Neural cell (in vitro differentiated cells): ENCODE data around the gene SPATA9. TPM values are rescaled to one million over a fixed set of nuclear protein-coding genes. Genes with fewer than 3 reads are reported as not detected.

Experiments
- H2AFZ ChIP-seq: fragments of 200-600, 300-800 bp; sonication (generic), shearing (Covaris generic); 2 replicates; pipeline ENCODE4 v1.6.0; 2014; ENCODE audit warnings: low read depth, mild to moderate bottlenecking, antibody characterized with exemption, low read length, moderate library complexity
- H3F3A ChIP-seq: fragments of 200-600 bp; shearing (Covaris generic); 2 replicates; pipeline ENCODE4 v1.6.1; 2016; ENCODE audit warnings: mild to moderate bottlenecking, moderate library complexity, mixed read lengths, antibody characterized with exemption, low read length; ENCODE audit not compliant: insufficient read depth, poor library complexity, severe bottlenecking
- H3K27ac ChIP-seq: fragments of 200-600, 300-800 bp; sonication (generic), shearing (Covaris generic); 2 replicates; pipeline ENCODE4 v1.5.1; 2014; ENCODE audit warnings: mild to moderate bottlenecking, low read length, moderate library complexity
- H3K27me3 ChIP-seq: fragments of 300-800, 200-600 bp; sonication (generic), shearing (Covaris generic); 2 replicates; pipeline ENCODE4 v1.6.0; 2014; ENCODE audit warnings: mild to moderate bottlenecking, low read depth, low read length, moderate library complexity; ENCODE audit not compliant: insufficient read depth
- H3K36me3 ChIP-seq: fragments of 300-800, 200-600 bp; sonication (generic), shearing (Covaris generic); 2 replicates; pipeline ENCODE4 v1.5.1; 2014; ENCODE audit warnings: mild to moderate bottlenecking, antibody characterized with exemption, low read length, moderate library complexity; ENCODE audit not compliant: insufficient read depth
- H3K4me2 ChIP-seq: fragments of 300-800, 200-600 bp; sonication (generic), shearing (Covaris generic); 2 replicates; pipeline ENCODE4 v1.6.0; 2014; ENCODE audit warnings: mild to moderate bottlenecking, low read length
- H3K4me3 ChIP-seq: fragments of 300-800, 200-600 bp; sonication (generic), shearing (Covaris generic); 2 replicates; pipeline ENCODE4 v1.5.1; 2014; ENCODE audit warnings: mild to moderate bottlenecking, low read length, moderate library complexity
- H3K79me2 ChIP-seq: fragments of 200-600 bp; shearing (Covaris generic); replicated peaks from 2 replicates; pipeline ENCODE4 v1.6.0; 2014; ENCODE audit warnings: mild to moderate bottlenecking, low read length, moderate library complexity; ENCODE audit not compliant: insufficient read depth
- H3K9ac ChIP-seq: fragments of 300-800, 200-600 bp; sonication (generic), shearing (Covaris generic); 2 replicates; pipeline ENCODE4 v1.6.1; 2016; ENCODE audit warnings: mild to moderate bottlenecking, low read length, mixed read lengths
- H3K9me2 ChIP-seq: fragments of 200-600 bp; shearing (Covaris generic); 2 replicates; pipeline ENCODE4 v1.6.1; 2016; ENCODE audit warnings: mild to moderate bottlenecking, low read length, mixed read lengths; ENCODE audit not compliant: insufficient read depth
- H3K9me3 ChIP-seq: fragments of 200-600, 300-800 bp; sonication (generic), shearing (Covaris generic); 2 replicates; pipeline ENCODE4 v1.6.1; 2016; ENCODE audit warnings: mild to moderate bottlenecking, mixed run types, low read length, moderate library complexity, mixed read lengths
- H4K20me1 ChIP-seq: fragments of 200-600 bp; shearing (Covaris generic); 2 replicates; pipeline ENCODE4 v1.6.1; 2016; ENCODE audit warnings: mild to moderate bottlenecking, mixed run types; ENCODE audit not compliant: insufficient read depth
- EP300 ChIP-seq: fragments of 450-650 bp; conservative IDR thresholded peaks from 2 replicates; pipeline ENCODE4 v1.6.1; 2014; ENCODE audit warnings: antibody characterized with exemption, mild to moderate bottlenecking, moderate library complexity; ENCODE audit not compliant: poor library complexity, severe bottlenecking
- EZH2 ChIP-seq: fragments of 200-600, 300-800 bp; shearing (Covaris generic), sonication (generic); IDR thresholded peaks from 2 replicates; pipeline ENCODE4 v1.6.1; 2014; ENCODE audit warnings: antibody characterized with exemption, low read length, borderline replicate concordance, mild to moderate bottlenecking; ENCODE audit not compliant: insufficient read depth, poor library complexity, severe bottlenecking
- MXI1 ChIP-seq: fragments of 450-650 bp; conservative IDR thresholded peaks from 2 replicates; pipeline ENCODE4 v1.6.1; 2014; ENCODE audit warnings: antibody characterized with exemption, mild to moderate bottlenecking; ENCODE audit not compliant: poor library complexity, severe bottlenecking
- POLR2AphosphoS5 ChIP-seq: IDR thresholded peaks from 2 replicates; pipeline ENCODE4 v1.6.1; 2012
- RAD21 ChIP-seq: fragments of 450-650 bp; conservative IDR thresholded peaks from 2 replicates; pipeline ENCODE4 v1.6.1; 2014; ENCODE audit warnings: antibody characterized with exemption, mild to moderate bottlenecking, moderate library complexity
- REST ChIP-seq: IDR thresholded peaks from 2 replicates; pipeline ENCODE4 v1.6.1; 2012; ENCODE audit warnings: borderline replicate concordance
- SMC3 ChIP-seq: fragments of 450-650 bp; conservative IDR thresholded peaks from 2 replicates; pipeline ENCODE4 v1.6.1; 2014; ENCODE audit warnings: antibody characterized with exemption, mild to moderate bottlenecking, moderate library complexity; ENCODE audit not compliant: poor library complexity
- TAF1 ChIP-seq: IDR thresholded peaks from 2 replicates; pipeline ENCODE4 v1.6.1; 2012; ENCODE audit warnings: low read depth
- polyA plus RNA-seq: library from polyadenylated mRNA; depleted of rRNA; stranded (reverse); fragments of >200 nt; gene quantifications from 2 replicates; pipeline ENCODE4 v1.2.3, GENCODE V29; 2014
- TF ChIP-seq, protein P1 (sequence below): fragments of 450-650 bp; IDR thresholded peaks from 2 replicates; pipeline ENCODE4 v1.5.1; 2014; ENCODE audit warnings: antibody characterized with exemption, mild to moderate bottlenecking, moderate library complexity; ENCODE audit not compliant: poor library complexity, severe bottlenecking

SPATA9 gene
- polyA plus RNA-seq, 1 donor from 2014 or later: 5.8 TPM

DNA sequence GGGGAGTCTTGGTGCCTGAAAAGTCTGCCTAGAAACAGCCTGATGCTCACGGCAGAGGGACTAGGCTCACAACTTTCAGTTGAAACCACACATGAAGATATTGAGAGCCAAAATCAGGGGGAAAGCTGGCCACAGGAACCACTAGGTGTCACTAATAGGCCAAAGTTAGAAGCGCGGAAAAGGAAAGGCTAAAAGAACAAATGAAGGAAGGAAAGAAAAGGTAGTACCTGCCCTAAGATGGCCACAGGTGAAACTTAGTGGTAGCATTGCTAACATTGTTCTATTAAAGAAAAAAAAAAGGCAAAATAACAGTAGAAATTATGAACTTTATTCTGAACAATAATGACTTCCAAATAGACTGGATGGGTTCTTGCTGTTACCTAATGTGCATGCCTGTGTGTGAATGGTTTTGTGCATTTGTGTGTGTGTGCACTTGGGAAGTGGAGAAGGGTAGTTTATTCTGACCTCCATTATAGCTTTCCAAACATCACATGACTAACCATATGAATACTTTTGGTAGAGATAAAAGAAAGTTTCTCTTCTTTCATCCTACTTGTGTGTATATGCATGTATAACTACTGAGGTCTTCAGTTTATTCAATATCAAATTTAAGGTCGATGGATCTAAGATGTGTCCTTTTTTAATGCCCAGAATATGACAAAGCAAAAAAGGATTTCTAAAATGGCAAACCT is 38.3 kb downstream of the SPATA9 start:
- Histone ChIP-seq H3K4me2 (no peak overlapping the region), H3K9me2 (no peaks in the 10 kb centered on the region), H3K27ac (no peak overlapping the region), H3K9ac (no peak overlapping the region), H4K20me1 (no peaks in the 10 kb centered on the region), H3K27me3 (no peaks in the 10 kb centered on the region), H2AFZ (no peak overlapping the region), H3K79me2 (no peaks in the 10 kb centered on the region), H3F3A (no peaks in the 10 kb centered on the region), H3K9me3 (peaks cover 3% of the 10 kb centered on the region), H3K4me3 (no peak overlapping the region), H3K36me3 (no peaks in the 10 kb centered on the region)
- TF ChIP-seq MXI1 (no peak), POLR2AphosphoS5 (no peak), SMC3 (peak; percentile 89), TAF1 (no peak), REST (no peak), EZH2 (no peak), EP300 (no peak), RAD21 (peak; percentile 87)
- TF ChIP-seq, protein P1, sequence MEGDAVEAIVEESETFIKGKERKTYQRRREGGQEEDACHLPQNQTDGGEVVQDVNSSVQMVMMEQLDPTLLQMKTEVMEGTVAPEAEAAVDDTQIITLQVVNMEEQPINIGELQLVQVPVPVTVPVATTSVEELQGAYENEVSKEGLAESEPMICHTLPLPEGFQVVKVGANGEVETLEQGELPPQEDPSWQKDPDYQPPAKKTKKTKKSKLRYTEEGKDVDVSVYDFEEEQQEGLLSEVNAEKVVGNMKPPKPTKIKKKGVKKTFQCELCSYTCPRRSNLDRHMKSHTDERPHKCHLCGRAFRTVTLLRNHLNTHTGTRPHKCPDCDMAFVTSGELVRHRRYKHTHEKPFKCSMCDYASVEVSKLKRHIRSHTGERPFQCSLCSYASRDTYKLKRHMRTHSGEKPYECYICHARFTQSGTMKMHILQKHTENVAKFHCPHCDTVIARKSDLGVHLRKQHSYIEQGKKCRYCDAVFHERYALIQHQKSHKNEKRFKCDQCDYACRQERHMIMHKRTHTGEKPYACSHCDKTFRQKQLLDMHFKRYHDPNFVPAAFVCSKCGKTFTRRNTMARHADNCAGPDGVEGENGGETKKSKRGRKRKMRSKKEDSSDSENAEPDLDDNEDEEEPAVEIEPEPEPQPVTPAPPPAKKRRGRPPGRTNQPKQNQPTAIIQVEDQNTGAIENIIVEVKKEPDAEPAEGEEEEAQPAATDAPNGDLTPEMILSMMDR: peak; percentile 83

DNA sequence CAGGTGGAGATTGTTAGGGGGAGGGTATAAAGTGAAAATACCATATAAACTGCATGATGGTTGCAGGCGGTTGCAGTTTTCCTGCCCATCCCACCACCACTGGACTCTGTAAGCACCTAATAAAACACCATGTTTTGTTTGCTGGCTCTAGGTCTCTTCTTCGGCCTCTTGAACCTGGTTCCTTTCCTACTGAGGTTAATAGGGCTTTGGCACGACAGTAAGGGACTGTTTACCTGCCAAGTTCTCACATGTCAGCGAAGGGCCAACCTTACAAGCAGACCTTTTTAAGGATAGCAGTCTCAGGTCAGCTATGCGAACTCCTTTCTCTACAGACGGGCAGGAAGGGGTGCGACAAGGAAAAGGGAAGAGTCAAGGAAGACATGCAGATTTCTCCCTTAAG is 39.6 kb downstream of the SPATA9 start:
- H3K27me3 ChIP-seq: no peaks in the 10 kb centered on the region
- H3K4me2 ChIP-seq: no peak overlapping the region
- no peak for TF ChIP-seq MXI1
- TF ChIP-seq, protein P1: no peak
- no peak for TF ChIP-seq REST
- no peak for TF ChIP-seq TAF1
- no peak for TF ChIP-seq SMC3
- no peak for TF ChIP-seq POLR2AphosphoS5
- TF ChIP-seq EZH2: no peak
- TF ChIP-seq RAD21: no peak
- no peak for TF ChIP-seq EP300
- no peaks in the 10 kb centered on the region for H3F3A ChIP-seq
- no peaks in the 10 kb centered on the region for H4K20me1 ChIP-seq
- H3K79me2 ChIP-seq: no peaks in the 10 kb centered on the region
- no peaks in the 10 kb centered on the region for H3K9me2 ChIP-seq
- H3K9ac ChIP-seq: no peak overlapping the region
- H3K9me3 ChIP-seq: peaks cover 3% of the 10 kb centered on the region
- no peak overlapping the region for H2AFZ ChIP-seq
- no peaks in the 10 kb centered on the region for H3K36me3 ChIP-seq
- no peak overlapping the region for H3K4me3 ChIP-seq
- no peak overlapping the region for H3K27ac ChIP-seq
